Thyroid gland (tissue), 4 donors: ENCODE measurements around the gene RPTOR.

Experiments
- CTCF ChIP-seq, 6 experiments: fragments of 200-600 bp in 3 of 6; fragments of 450-650 bp in 3 of 6; sonication (generic) in 3 of 6; IDR thresholded peaks; one replicate each; pipeline ENCODE4 v1.5.1; 2016 to 2019; ENCODE audit warnings: antibody characterized with exemption in 6 of 6, mild to moderate bottlenecking in 2 of 6, inconsistent platforms in 1 of 6, moderate library complexity in 1 of 6
- POLR2A ChIP-seq, 2 donors: fragments of 450-650 bp; IDR thresholded peaks; one replicate each; pipeline ENCODE4 v1.6.1; 2017; ENCODE audit warnings: antibody characterized with exemption in 2 of 2, mild to moderate bottlenecking in 2 of 2, moderate library complexity in 1 of 2

- TF ChIP-seq CTCF (IDR thresholded peaks at IDR 0.05) (no peak), POLR2A (IDR thresholded peaks at IDR 0.05) (no peak)
These were observed 234.7 kb downstream of the RPTOR start for GRCh38 chr17:80779336-80779735.
